ENCODE data around the gene TPM1. TPM values are rescaled to one million over a fixed set of nuclear protein-coding genes. Genes with fewer than 3 reads are reported as not detected.

Gene TPM1
- total and polyA plus RNA-seq, 2 donors: 22.9 to 145 TPM

DNA sequence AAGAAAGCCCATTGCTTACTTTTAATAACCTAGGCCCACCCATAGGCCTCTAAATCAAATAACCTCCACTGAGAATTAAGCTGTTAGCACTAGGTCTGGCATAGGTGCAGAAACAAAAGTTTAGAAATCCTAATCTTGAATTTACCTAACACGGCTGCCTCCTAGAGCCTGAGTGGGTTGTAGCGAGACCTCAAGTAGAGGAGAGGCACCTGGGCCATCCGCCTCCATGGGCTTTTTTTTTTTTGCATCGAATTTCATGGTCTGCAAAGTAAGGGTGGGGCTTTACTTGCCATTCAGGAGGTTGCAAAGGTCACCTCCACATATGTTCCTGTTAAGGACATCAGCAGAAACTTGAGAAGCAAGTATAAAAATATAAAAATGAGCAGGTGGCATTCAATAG is 6.6 kb upstream of the TPM1 start:
- H3K27ac ChIP-seq (ENCODE audit: low read depth in 1 of 2, low read length in 1 of 2): no peak overlapping the region
- WGBS: 91% methylated on average over 4 of the region's 4 CpGs
- no peaks in the 10 kb centered on the region for H3K4me1 ChIP-seq (ENCODE audit: control insufficient read depth in 2 of 2, insufficient read depth in 2 of 2, low read length in 2 of 2)
- H3K9me3 ChIP-seq (ENCODE audit: control insufficient read depth in 2 of 2, insufficient read depth in 1 of 2, low read length in 1 of 2): no peaks in the 10 kb centered on the region
- no peak for DNase-seq (ENCODE audit: low read depth in 6 of 9, low spot score in 9 of 9)
- no peak overlapping the region for H3K4me3 ChIP-seq (ENCODE audit: low read length in 2 of 2)
- H3K36me3 ChIP-seq (ENCODE audit: control insufficient read depth in 2 of 2, insufficient read depth in 2 of 2, low read length in 1 of 2): no peaks in the 10 kb centered on the region
- peaks cover 17 to 41% of the 10 kb centered on the region in 2 donors for H3K27me3 ChIP-seq (ENCODE audit: control insufficient read depth in 2 of 2, insufficient read depth in 1 of 2, low read length in 1 of 2)

DNA sequence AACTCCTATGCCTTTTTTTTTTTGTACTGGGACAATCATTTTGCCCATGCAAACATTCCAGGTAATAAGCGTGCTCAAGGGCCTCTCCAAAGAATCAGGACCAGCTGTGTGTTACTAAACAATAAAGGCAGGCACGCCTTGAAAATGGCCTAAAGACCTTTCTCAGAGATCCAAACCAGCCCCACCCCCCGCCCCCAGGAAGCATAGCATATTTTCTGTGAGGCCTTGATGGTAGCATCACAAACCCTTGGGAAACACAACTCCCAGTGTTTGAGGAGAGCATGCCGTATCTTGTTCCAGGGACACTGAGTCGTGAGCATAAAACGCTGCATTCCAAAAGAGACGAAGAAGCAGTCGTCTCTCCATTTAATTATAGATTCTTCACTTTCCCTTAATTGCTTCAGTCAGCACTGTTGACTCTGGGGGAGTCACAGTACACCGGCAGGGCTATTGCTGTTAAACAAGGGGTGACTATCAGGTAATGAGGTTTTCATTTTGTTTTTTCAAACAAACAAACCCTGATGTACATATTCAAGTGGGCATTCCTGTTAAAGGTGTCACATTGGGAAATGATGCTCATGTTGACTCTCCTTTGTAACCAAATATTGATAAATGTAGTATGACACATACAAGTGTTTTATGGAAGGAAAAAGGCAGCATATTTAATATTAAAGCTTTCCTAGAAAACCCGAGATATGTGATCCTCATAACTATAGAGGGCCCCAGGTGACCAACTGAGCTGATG is 4.4 kb upstream of the TPM1 start:
- Histone ChIP-seq H3K36me3 (ENCODE audit: control insufficient read depth in 2 of 2, insufficient read depth in 2 of 2, low read length in 1 of 2) (no peaks in the 10 kb centered on the region), H3K27ac (ENCODE audit: low read depth in 1 of 2, low read length in 1 of 2) (no peak overlapping the region), H3K4me3 (ENCODE audit: low read length in 2 of 2) (no peak overlapping the region), H3K27me3 (ENCODE audit: control insufficient read depth in 2 of 2, insufficient read depth in 1 of 2, low read length in 1 of 2) (peaks cover 36 to 60% of the 10 kb centered on the region in 2 donors), H3K9me3 (ENCODE audit: control insufficient read depth in 2 of 2, insufficient read depth in 1 of 2, low read length in 1 of 2) (no peaks in the 10 kb centered on the region), H3K4me1 (ENCODE audit: control insufficient read depth in 2 of 2, insufficient read depth in 2 of 2, low read length in 2 of 2) (no peaks in the 10 kb centered on the region)
- DNase-seq (ENCODE audit: low read depth in 6 of 9, low spot score in 9 of 9): no peak
- 96% methylated on average over 10 of the region's 10 CpGs for WGBS

DNA sequence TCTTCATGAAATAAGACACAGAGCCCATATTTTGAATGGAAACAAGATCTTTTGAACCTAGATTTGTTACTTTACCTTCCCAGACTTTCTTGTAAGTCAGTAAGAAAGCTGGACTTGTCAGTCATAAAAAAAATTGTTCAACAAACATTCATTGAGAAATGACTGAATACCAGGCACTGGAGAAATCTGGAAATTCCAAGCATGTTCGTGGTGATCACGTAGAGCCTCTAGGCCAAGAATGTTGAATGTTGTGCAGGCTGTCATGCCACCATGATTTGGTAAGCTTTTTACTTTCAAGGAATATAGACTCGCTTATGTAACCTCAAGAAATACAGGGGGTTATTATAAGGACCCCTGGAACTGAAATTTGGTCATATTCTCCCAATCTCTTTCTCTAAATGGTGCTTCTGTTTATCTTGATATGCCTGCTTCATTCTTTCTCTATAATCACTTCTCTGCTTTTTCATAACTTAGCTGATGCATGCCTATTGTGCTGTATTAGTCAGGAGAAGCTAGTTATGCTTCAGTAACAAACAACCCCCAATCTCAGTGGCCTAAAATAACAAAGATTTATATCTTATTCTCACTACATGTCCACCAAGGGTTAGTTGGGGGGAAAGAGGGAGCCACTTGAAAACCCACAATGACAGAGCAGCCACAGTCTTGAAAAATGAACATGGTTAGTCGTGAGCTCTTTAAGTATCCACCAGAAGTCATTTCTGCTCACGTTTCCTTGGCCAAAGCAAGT is 3.4 kb upstream of the TPM1 start:
- H3K27me3 ChIP-seq (ENCODE audit: control insufficient read depth in 2 of 2, insufficient read depth in 1 of 2, low read length in 1 of 2): peaks cover 45 to 68% of the 10 kb centered on the region in 2 donors
- no peak overlapping the region for H3K4me3 ChIP-seq (ENCODE audit: low read length in 2 of 2)
- DNase-seq (ENCODE audit: low read depth in 6 of 9, low spot score in 9 of 9): no peak
- no peak overlapping the region for H3K27ac ChIP-seq (ENCODE audit: low read depth in 1 of 2, low read length in 1 of 2)
- WGBS: 92% methylated on average over 5 of the region's 5 CpGs
- H3K36me3 ChIP-seq (ENCODE audit: control insufficient read depth in 2 of 2, insufficient read depth in 2 of 2, low read length in 1 of 2): no peaks in the 10 kb centered on the region
- H3K9me3 ChIP-seq (ENCODE audit: control insufficient read depth in 2 of 2, insufficient read depth in 1 of 2, low read length in 1 of 2): peaks cover 0 to 2% of the 10 kb centered on the region in 2 donors
- no peaks in the 10 kb centered on the region for H3K4me1 ChIP-seq (ENCODE audit: control insufficient read depth in 2 of 2, insufficient read depth in 2 of 2, low read length in 2 of 2)

DNA sequence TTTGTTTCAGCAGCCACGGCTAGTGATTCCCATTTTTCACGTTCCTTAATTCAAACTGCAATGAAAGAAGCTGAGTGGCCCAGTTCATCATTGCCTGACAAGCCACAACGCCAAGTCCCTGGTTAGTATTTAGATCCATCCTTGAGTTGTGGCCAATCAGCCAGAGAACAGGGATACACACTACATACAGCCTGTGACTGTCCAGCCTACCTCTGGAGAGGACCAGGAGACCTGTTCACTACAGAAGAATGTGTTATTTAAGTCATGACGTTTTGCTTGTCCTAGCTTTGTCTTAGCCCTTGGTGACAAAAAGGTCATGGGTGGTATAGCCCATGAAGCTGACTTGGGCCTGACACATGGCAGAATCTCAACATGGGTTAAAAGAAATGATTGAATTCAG is 2.7 kb upstream of the TPM1 start:
- 95% methylated on average over 4 of the region's 4 CpGs for WGBS
- Histone ChIP-seq H3K4me3 (ENCODE audit: low read length in 2 of 2) (no peak overlapping the region), H3K4me1 (ENCODE audit: control insufficient read depth in 2 of 2, insufficient read depth in 2 of 2, low read length in 2 of 2) (no peaks in the 10 kb centered on the region), H3K27ac (ENCODE audit: low read depth in 1 of 2, low read length in 1 of 2) (no peak overlapping the region), H3K27me3 (ENCODE audit: control insufficient read depth in 2 of 2, insufficient read depth in 1 of 2, low read length in 1 of 2) (peaks cover 52 to 75% of the 10 kb centered on the region in 2 donors), H3K9me3 (ENCODE audit: control insufficient read depth in 2 of 2, insufficient read depth in 1 of 2, low read length in 1 of 2) (peaks cover 0 to 2% of the 10 kb centered on the region in 2 donors), H3K36me3 (ENCODE audit: control insufficient read depth in 2 of 2, insufficient read depth in 2 of 2, low read length in 1 of 2) (no peaks in the 10 kb centered on the region)
- no peak for DNase-seq (ENCODE audit: low read depth in 6 of 9, low spot score in 9 of 9)

DNA sequence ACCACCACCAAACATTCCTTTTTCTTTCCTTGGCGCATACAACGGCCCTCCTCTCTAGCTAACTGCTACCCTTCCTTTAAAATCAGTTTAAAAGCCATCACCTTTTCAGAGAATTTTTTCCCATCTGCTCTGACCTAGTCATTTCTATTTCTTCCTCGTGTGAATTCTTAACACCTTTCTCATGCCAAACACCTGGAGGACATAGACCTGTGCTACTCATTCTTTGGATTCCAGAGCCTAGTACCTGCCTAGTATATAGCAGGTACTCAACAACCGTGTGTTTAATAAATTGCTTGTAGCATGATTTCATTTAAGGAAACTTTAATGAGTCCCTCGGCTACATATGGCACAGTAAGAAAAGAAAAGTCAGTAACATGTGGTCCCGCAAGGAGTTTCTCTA is 2.0 kb upstream of the TPM1 start:
- no peak overlapping the region for H3K4me3 ChIP-seq (ENCODE audit: low read length in 2 of 2)
- H3K27ac ChIP-seq (ENCODE audit: low read depth in 1 of 2, low read length in 1 of 2): no peak overlapping the region
- DNase-seq (ENCODE audit: low read depth in 6 of 9, low spot score in 9 of 9): no peak
- peaks cover 59 to 77% of the 10 kb centered on the region in 2 donors for H3K27me3 ChIP-seq (ENCODE audit: control insufficient read depth in 2 of 2, insufficient read depth in 1 of 2, low read length in 1 of 2)
- H3K36me3 ChIP-seq (ENCODE audit: control insufficient read depth in 2 of 2, insufficient read depth in 2 of 2, low read length in 1 of 2): no peaks in the 10 kb centered on the region
- H3K9me3 ChIP-seq (ENCODE audit: control insufficient read depth in 2 of 2, insufficient read depth in 1 of 2, low read length in 1 of 2): peaks cover 0 to 2% of the 10 kb centered on the region in 2 donors
- WGBS: 94% methylated on average over 6 of the region's 6 CpGs
- no peaks in the 10 kb centered on the region for H3K4me1 ChIP-seq (ENCODE audit: control insufficient read depth in 2 of 2, insufficient read depth in 2 of 2, low read length in 2 of 2)

- H3K4me1 ChIP-seq (ENCODE audit: control insufficient read depth in 2 of 2, insufficient read depth in 2 of 2, low read length in 2 of 2): no peaks in the 10 kb centered on the region
- no peak overlapping the region for H3K27ac ChIP-seq (ENCODE audit: low read depth in 1 of 2, low read length in 1 of 2)
- H3K4me3 ChIP-seq (ENCODE audit: low read length in 2 of 2): no peak overlapping the region
- H3K27me3 ChIP-seq (ENCODE audit: control insufficient read depth in 2 of 2, insufficient read depth in 1 of 2, low read length in 1 of 2): peaks cover 63 to 82% of the 10 kb centered on the region in 2 donors
- 94% methylated on average over 6 of the region's 6 CpGs for WGBS
- no peak for DNase-seq (ENCODE audit: low read depth in 6 of 9, low spot score in 9 of 9)
- peaks cover 0 to 2% of the 10 kb centered on the region in 2 donors for H3K9me3 ChIP-seq (ENCODE audit: control insufficient read depth in 2 of 2, insufficient read depth in 1 of 2, low read length in 1 of 2)
- no peaks in the 10 kb centered on the region for H3K36me3 ChIP-seq (ENCODE audit: control insufficient read depth in 2 of 2, insufficient read depth in 2 of 2, low read length in 1 of 2)
Measured at GRCh38 chr15:63040954-63041353, 1.6 kb upstream of the TPM1 start.

DNA sequence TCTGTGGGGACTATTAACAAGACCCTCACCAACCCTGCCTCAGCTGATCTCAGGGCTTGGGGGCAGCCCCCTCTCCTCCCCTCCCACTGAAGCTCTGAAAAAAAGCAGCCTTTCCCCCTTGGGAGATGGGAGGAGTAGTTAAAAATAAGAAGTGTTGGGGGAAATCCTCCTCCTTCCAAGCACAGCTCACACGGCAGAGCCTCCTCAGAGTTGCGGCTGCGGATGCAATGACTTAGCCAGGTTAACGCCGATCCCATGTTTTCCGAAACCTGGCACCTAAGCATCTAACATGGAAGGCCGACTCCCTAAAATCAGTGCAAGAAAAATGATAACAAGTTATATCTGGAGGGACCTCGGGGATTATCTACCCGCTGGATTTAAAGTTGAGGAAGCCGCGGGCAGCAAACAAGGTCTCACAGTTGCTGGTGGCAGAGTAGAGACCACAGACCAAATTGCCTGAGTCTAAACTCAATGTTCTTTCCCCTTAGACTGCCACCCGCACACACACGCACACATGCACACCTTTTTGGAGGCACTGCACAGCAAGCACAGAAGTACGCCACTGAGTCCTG is 1.1 kb upstream of the TPM1 start:
- DNase-seq (ENCODE audit: low read depth in 6 of 9, low spot score in 9 of 9): no peak
- Histone ChIP-seq H3K9me3 (ENCODE audit: control insufficient read depth in 2 of 2, insufficient read depth in 1 of 2, low read length in 1 of 2) (peaks cover 0 to 2% of the 10 kb centered on the region in 2 donors), H3K4me3 (ENCODE audit: low read length in 2 of 2) (no peak overlapping the region), H3K4me1 (ENCODE audit: control insufficient read depth in 2 of 2, insufficient read depth in 2 of 2, low read length in 2 of 2) (no peaks in the 10 kb centered on the region), H3K36me3 (ENCODE audit: control insufficient read depth in 2 of 2, insufficient read depth in 2 of 2, low read length in 1 of 2) (no peaks in the 10 kb centered on the region), H3K27me3 (ENCODE audit: control insufficient read depth in 2 of 2, insufficient read depth in 1 of 2, low read length in 1 of 2) (peaks cover 68 to 84% of the 10 kb centered on the region in 2 donors), H3K27ac (ENCODE audit: low read depth in 1 of 2, low read length in 1 of 2) (no peak overlapping the region)
- 69% methylated on average over 14 of the region's 14 CpGs for WGBS

DNA sequence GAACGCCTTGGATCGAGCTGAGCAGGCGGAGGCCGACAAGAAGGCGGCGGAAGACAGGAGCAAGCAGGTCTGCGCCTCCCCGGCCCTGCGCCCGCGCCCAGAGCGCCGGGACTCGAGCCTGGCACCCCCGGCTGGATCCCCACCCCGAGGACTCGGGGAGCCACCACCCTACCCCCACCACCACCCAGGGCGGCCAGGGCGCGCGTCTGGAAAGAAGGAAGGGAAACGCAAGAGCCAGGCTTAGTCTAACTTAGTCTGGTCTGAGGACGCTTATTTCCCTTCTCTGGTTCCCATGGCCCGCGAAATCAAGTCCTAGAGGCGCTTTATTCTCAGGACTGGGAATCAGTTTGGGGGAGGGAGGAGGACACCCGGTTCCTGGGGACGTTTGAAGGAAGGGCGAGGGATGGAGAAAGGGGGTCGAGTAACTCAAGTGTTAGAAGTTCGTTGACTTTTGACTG is 359 bp downstream of the TPM1 start:
- peaks cover 78 to 91% of the 10 kb centered on the region in 2 donors for H3K27me3 ChIP-seq (ENCODE audit: control insufficient read depth in 2 of 2, insufficient read depth in 1 of 2, low read length in 1 of 2)
- under 1% methylated on average over 31 of the region's 31 CpGs for WGBS
- DNase-seq (ENCODE audit: low read depth in 6 of 9, low spot score in 9 of 9): peak in 1 of 9 donors; percentile 4
- H3K4me1 ChIP-seq (ENCODE audit: control insufficient read depth in 2 of 2, insufficient read depth in 2 of 2, low read length in 2 of 2): peaks cover 0 to 5% of the 10 kb centered on the region in 2 donors
- no peak overlapping the region for H3K27ac ChIP-seq (ENCODE audit: low read depth in 1 of 2, low read length in 1 of 2)
- peak overlapping the region; percentile 3 to 29 for H3K4me3 ChIP-seq (ENCODE audit: low read length in 2 of 2)
- no peaks in the 10 kb centered on the region for H3K36me3 ChIP-seq (ENCODE audit: control insufficient read depth in 2 of 2, insufficient read depth in 2 of 2, low read length in 1 of 2)
- peaks cover 0 to 2% of the 10 kb centered on the region in 2 donors for H3K9me3 ChIP-seq (ENCODE audit: control insufficient read depth in 2 of 2, insufficient read depth in 1 of 2, low read length in 1 of 2)
